Measurements from ENCODE around the gene CCDC80.

The CCDC80 gene

GRCh38 chr3:112632596-112632995 lies 8.3 kb downstream of the CCDC80 start:
- DNase-seq, result no peak

- DNase-seq, result no peak
Observed at GRCh38 chr3:112631257-112631656, 9.7 kb downstream of the CCDC80 start.

- peak; percentile 33 for DNase-seq
Observed at GRCh38 chr3:112629425-112629824, 11.5 kb downstream of the CCDC80 start.

- DNase-seq, result no peak
Observed at GRCh38 chr3:112627919-112628466, 12.9 kb downstream of the CCDC80 start.

GRCh38 chr3:112627419-112627818 lies 13.5 kb downstream of the CCDC80 start:
- DNase-seq, result no peak

- DNase-seq, result no peak
Observed at GRCh38 chr3:112623717-112624116, 17.2 kb downstream of the CCDC80 start.

- DNase-seq, result no peak
Observed at GRCh38 chr3:112623213-112623612, 17.7 kb downstream of the CCDC80 start.

- DNase-seq, result no peak
Observed at GRCh38 chr3:112619295-112619694, 21.6 kb downstream of the CCDC80 start.

GRCh38 chr3:112617285-112617684 lies 23.7 kb downstream of the CCDC80 start:
- no peak for DNase-seq

GRCh38 chr3:112615989-112616731 lies 24.8 kb downstream of the CCDC80 start:
- DNase-seq, result no peak

- no peak for DNase-seq
Observed at GRCh38 chr3:112611752-112612515, 29.0 kb downstream of the CCDC80 start.

- DNase-seq, result no peak
Observed at GRCh38 chr3:112610121-112610520, 30.8 kb downstream of the CCDC80 start.

GRCh38 chr3:112607863-112608262 lies 33.1 kb downstream of the CCDC80 start:
- DNase-seq, result no peak

GRCh38 chr3:112606098-112606497 lies 34.8 kb downstream of the CCDC80 start:
- DNase-seq, result no peak

GRCh38 chr3:112605285-112605684 lies 35.7 kb downstream of the CCDC80 start:
- DNase-seq, result peak; percentile 3

- DNase-seq, result no peak
Observed at GRCh38 chr3:112604536-112604935, 36.4 kb downstream of the CCDC80 start.

- DNase-seq, result no peak
Observed at GRCh38 chr3:112602217-112602838, 38.6 kb downstream of the CCDC80 start.

- no peak for DNase-seq
Observed at GRCh38 chr3:112598731-112599130, 42.2 kb downstream of the CCDC80 start.

GRCh38 chr3:112597945-112598344 lies 43.0 kb downstream of the CCDC80 start:
- no peak for DNase-seq

GRCh38 chr3:112594856-112595255 lies 46.1 kb downstream of the CCDC80 start:
- DNase-seq, result no peak

- DNase-seq, result no peak
Observed at GRCh38 chr3:112593258-112593657, 47.7 kb downstream of the CCDC80 start.

GRCh38 chr3:112587336-112587735 lies 53.6 kb downstream of the CCDC80 start:
- DNase-seq, result no peak

- DNase-seq, result no peak
Observed at GRCh38 chr3:112585782-112586181, 55.2 kb downstream of the CCDC80 start.

- no peak for DNase-seq
Observed at GRCh38 chr3:112583105-112583504, 57.8 kb downstream of the CCDC80 start.

Measured in activated CD4-positive, alpha-beta T cell treated with anti-CD3 and anti-CD28 coated beads for 48 hours (primary cell).